OCI-LY7 (cell line): Measurements from ENCODE around the gene KCNMA1. TPM values are rescaled to one million over a fixed set of nuclear protein-coding genes. Genes with fewer than 3 reads are reported as not detected.

Source experiments
- BruUV-seq: library from RNA; stranded (reverse); fragments of 400-500 nt; replicated peaks from 2 replicates; lab custom pipeline; 2021; lab: Mats Ljungman, UMichigan
- CTCF ChIA-PET: fragments of 300-600 bp; sonication (Branson Sonifier 250); formaldehyde crosslinking; loops from one replicate; lab custom pipeline; 2022; ENCODE audit warnings: antibody characterized with exemption; ENCODE audit not compliant: unreplicated experiment; lab: Charles Lee
- POLR2A ChIA-PET: fragments of 300-600 bp; sonication (Branson Sonifier 250); formaldehyde crosslinking; loops from one replicate; lab custom pipeline; 2022; ENCODE audit warnings: antibody characterized with exemption; lab: Charles Lee
- DNase-seq: peaks from one replicate; pipeline ENCODE4 v3.0.0-alpha.2; 2015; ENCODE audit warnings: low spot score
- H2AFZ ChIP-seq: fragments of 200-600 bp; sonication (generic), shearing (Covaris generic); 2 replicates; pipeline ENCODE4 v1.6.1; 2014; ENCODE audit warnings: mild to moderate bottlenecking, antibody characterized with exemption, low read length, moderate library complexity
- H3K27ac ChIP-seq: fragments of 200-600 bp; sonication (generic); 2 replicates; pipeline ENCODE4 v1.5.1; 2014; ENCODE audit warnings: mixed run types, low read depth, mild to moderate bottlenecking, moderate library complexity, low read length, inconsistent platforms; ENCODE audit not compliant: poor library complexity, severe bottlenecking
- H3K36me3 ChIP-seq: fragments of 200-600 bp; sonication (generic); 2 replicates; pipeline ENCODE4 v1.6.1; 2014; ENCODE audit warnings: mild to moderate bottlenecking, antibody characterized with exemption, low read length, moderate library complexity, mixed read lengths; ENCODE audit not compliant: insufficient read depth
- H3K4me1 ChIP-seq: fragments of 200-600 bp; sonication (generic); 2 replicates; pipeline ENCODE4 v1.5.1; 2014; ENCODE audit warnings: mild to moderate bottlenecking, low read length; ENCODE audit not compliant: insufficient read depth, poor library complexity, severe bottlenecking
- H3K4me2 ChIP-seq: fragments of 200-600 bp; sonication (generic); 2 replicates; pipeline ENCODE4 v1.6.1; 2014; ENCODE audit warnings: mild to moderate bottlenecking, low read length
- H3K4me3 ChIP-seq: fragments of 200-600 bp; sonication (generic); 2 replicates; pipeline ENCODE4 v1.5.1; 2014; ENCODE audit warnings: mild to moderate bottlenecking, low read depth, low read length; ENCODE audit not compliant: poor library complexity, severe bottlenecking
- H3K79me2 ChIP-seq: fragments of 200-600 bp; sonication (generic); 2 replicates; pipeline ENCODE4 v1.6.1; 2016; ENCODE audit warnings: low read depth, mild to moderate bottlenecking, low read length, moderate library complexity, mixed read lengths; ENCODE audit not compliant: insufficient read depth
- H3K9me2 ChIP-seq: fragments of 200-600 bp; sonication (generic); 2 replicates; pipeline ENCODE4 v1.6.1; 2016; ENCODE audit warnings: mild to moderate bottlenecking, low read length, mixed read lengths; ENCODE audit not compliant: insufficient read depth
- H3K9me3 ChIP-seq: fragments of 200-600 bp; sonication (generic); 2 replicates; pipeline ENCODE4 v1.6.1; 2014; ENCODE audit warnings: mild to moderate bottlenecking, mixed run types, low read length, mixed read lengths
- H4K20me1 ChIP-seq: fragments of 200-600 bp; sonication (generic); 2 replicates; pipeline ENCODE4 v1.6.1; 2014; ENCODE audit warnings: mild to moderate bottlenecking, antibody characterized with exemption, low read length, moderate library complexity, mixed read lengths; ENCODE audit not compliant: insufficient read depth
- CTCF ChIP-seq: fragments of 200-600 bp; sonication (generic); conservative IDR thresholded peaks from 2 replicates; pipeline ENCODE4 v1.5.1; 2014; ENCODE audit warnings: mild to moderate bottlenecking, antibody characterized with exemption, low read length, moderate library complexity, mixed read lengths
- EZH2phosphoT487 ChIP-seq: fragments of 200-600 bp; sonication (generic); IDR thresholded peaks from 2 replicates; pipeline ENCODE4 v1.6.1; 2018; ENCODE audit warnings: low read depth, borderline replicate concordance, mild to moderate bottlenecking, mixed run types, antibody characterized with exemption, low read length, moderate library complexity, mixed read lengths
- intact Hi-C: fragments of 100-400 bp; cut with micrococcal nuclease; formaldehyde crosslinking; loops from one replicate; pipeline ENCODE4 v1.10.0; 2022; ENCODE audit not compliant: unreplicated experiment
- total RNA-seq, 2 experiments: library from RNA; depleted of rRNA in 1 of 2; stranded (reverse); fragments of >200 nt in 1 of 2; shearing (Covaris generic) in 1 of 2; gene quantifications; 2 replicates each; pipeline ENCODE4 v1.2.3, GENCODE V29; 2014 to 2022

Gene KCNMA1
- total RNA-seq, 2 experiments from 2014 or later = not detected

- H3K27ac ChIP-seq = no peak overlapping the region
- intact Hi-C loops = no loop called here
- no peaks in the 10 kb centered on the region for H3K9me3 ChIP-seq
- no peak for DNase-seq
- ChIA-PET CTCF (no interaction called here), POLR2A (no interaction called here)
- H3K4me2 ChIP-seq = no peak overlapping the region
- no peak overlapping the region for H3K4me3 ChIP-seq
- no peak overlapping the region for H2AFZ ChIP-seq
- BruUV-seq = no TSS peak
- H4K20me1 ChIP-seq = no peaks in the 10 kb centered on the region
- no peaks in the 10 kb centered on the region for H3K9me2 ChIP-seq
- no peaks in the 10 kb centered on the region for H3K79me2 ChIP-seq
- TF ChIP-seq EZH2phosphoT487 (no peak), CTCF (no peak)
- H3K36me3 ChIP-seq = no peaks in the 10 kb centered on the region
- no peaks in the 10 kb centered on the region for H3K4me1 ChIP-seq
These were observed 259.8 kb downstream of the KCNMA1 start for GRCh38 chr10:77377678-77378352.

GRCh38 chr10:77377034-77377433, 260.6 kb downstream of the KCNMA1 start:
- ChIA-PET POLR2A (no interaction called here), CTCF (no interaction called here)
- no peaks in the 10 kb centered on the region for H3K9me2 ChIP-seq
- DNase-seq = no peak
- no TSS peak for BruUV-seq
- H4K20me1 ChIP-seq = no peaks in the 10 kb centered on the region
- TF ChIP-seq CTCF (no peak), EZH2phosphoT487 (no peak)
- intact Hi-C loops = no loop called here
- no peak overlapping the region for H3K27ac ChIP-seq
- no peak overlapping the region for H3K4me3 ChIP-seq
- no peak overlapping the region for H3K4me2 ChIP-seq
- no peaks in the 10 kb centered on the region for H3K9me3 ChIP-seq
- H3K4me1 ChIP-seq = no peaks in the 10 kb centered on the region
- H3K36me3 ChIP-seq = no peaks in the 10 kb centered on the region
- H2AFZ ChIP-seq = no peak overlapping the region
- no peaks in the 10 kb centered on the region for H3K79me2 ChIP-seq

- Histone ChIP-seq H3K4me3 (no peak overlapping the region), H3K36me3 (no peaks in the 10 kb centered on the region), H3K27ac (no peak overlapping the region), H3K79me2 (no peaks in the 10 kb centered on the region), H3K9me3 (no peaks in the 10 kb centered on the region), H2AFZ (no peak overlapping the region), H3K9me2 (no peaks in the 10 kb centered on the region), H3K4me1 (no peaks in the 10 kb centered on the region), H4K20me1 (no peaks in the 10 kb centered on the region), H3K4me2 (no peak overlapping the region)
- intact Hi-C loops = no loop called here
- no peak for DNase-seq
- ChIA-PET CTCF (no interaction called here), POLR2A (no interaction called here)
- no TSS peak for BruUV-seq
- no peak for TF ChIP-seq EZH2phosphoT487
- TF ChIP-seq CTCF = no peak
These were observed 263.4 kb downstream of the KCNMA1 start for GRCh38 chr10:77374189-77374656.
